Measurements from ENCODE around the gene MSRB1. TPM values are rescaled to one million over a fixed set of nuclear protein-coding genes. Genes with fewer than 3 reads are reported as not detected.

MSRB1 gene
- total and polyA plus RNA-seq, 9 of the 15 experiments (the other 6 are each of a cell fraction or from before 2014, with no cell fraction given), result 5.4 to 33.7 (median 25.7) TPM

- peak; percentile 81 for TF ChIP-seq SMAD4 (CRISPR knock-in tag; conservative IDR thresholded peaks at IDR 0.05)
- TF ChIP-seq, protein P1, sequence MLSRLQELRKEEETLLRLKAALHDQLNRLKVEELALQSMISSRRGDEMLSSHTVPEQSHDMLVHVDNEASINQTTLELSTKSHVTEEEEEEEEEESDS (CRISPR knock-in tag; IDR thresholded peaks at IDR 0.05), result no peak
- no peak for TF ChIP-seq ZNF551 (CRISPR knock-in tag; IDR thresholded peaks at IDR 0.05)
- 0 out of 2 replicates have a peak, but pooled peaks have one; percentile 13 for TF ChIP-seq ZNF232 (CRISPR knock-in tag; IDR thresholded peaks at IDR 0.05)
- TF ChIP-seq SMARCE1 (IDR thresholded peaks at IDR 0.05), result no peak
- TF ChIP-seq KAT8 (IDR thresholded peaks at IDR 0.05; ENCODE audit: low read depth), result no peak
- TF ChIP-seq BACH1 (tag; IDR thresholded peaks at IDR 0.05), result no peak
- no peak for TF ChIP-seq ZNF586 (CRISPR knock-in tag; conservative IDR thresholded peaks at IDR 0.05)
- TF ChIP-seq ZBTB34 (CRISPR knock-in tag; IDR thresholded peaks at IDR 0.05), result no peak
- TF ChIP-seq MECOM (CRISPR knock-in tag; IDR thresholded peaks at IDR 0.05), result no peak
- no peak for TF ChIP-seq ZNF57 (CRISPR knock-in tag; IDR thresholded peaks at IDR 0.05)
- TF ChIP-seq BDP1 (IDR thresholded peaks at IDR 0.05; ENCODE audit: insufficient read depth, insufficient read length), result no peak
- peak; percentile 37 for TF ChIP-seq SAP30 (IDR thresholded peaks at IDR 0.05; ENCODE audit: borderline replicate concordance, insufficient read depth, low read depth, low read length, poor library complexity, severe bottlenecking)
- no peak for TF ChIP-seq SIRT6 (IDR thresholded peaks at IDR 0.05; ENCODE audit: low read depth, low read length)
- TF ChIP-seq XRCC4 (IDR thresholded peaks at IDR 0.05; ENCODE audit: extremely low read depth, insufficient read depth, insufficient read length), result no peak
- TF ChIP-seq ZNF518B (CRISPR knock-in tag; IDR thresholded peaks at IDR 0.05), result no peak
- TF ChIP-seq DEAF1 (CRISPR knock-in tag; IDR thresholded peaks at IDR 0.05), result peak; percentile 27; the same call in 1 of the 2 replicates
- no peak for TF ChIP-seq MCM7 (IDR thresholded peaks at IDR 0.05)
- no peak for TF ChIP-seq PTRF (tag; IDR thresholded peaks at IDR 0.05)
- no peak for TF ChIP-seq CEBPG (CRISPR knock-in tag; IDR thresholded peaks at IDR 0.05)
- TF ChIP-seq CEBPG (tag; conservative IDR thresholded peaks at IDR 0.05 in 1 of 2, IDR thresholded peaks at IDR 0.05 in 1 of 2), result no peak
- no peak for TF ChIP-seq BRCA1 (IDR thresholded peaks at IDR 0.05)
- TF ChIP-seq BRCA1 (CRISPR knock-in tag; IDR thresholded peaks at IDR 0.05), result no peak
- TF ChIP-seq RFX1 (IDR thresholded peaks at IDR 0.05), result no peak
These were observed 28.9 kb upstream of the MSRB1 start, which contains the start of gene TBL3 (continued) for GRCh38 chr16:1971796-1972489.
